SU-DHL-6 (cell line): ENCODE measurements around the gene PARP12.

Experiments used
- H2AFZ ChIP-seq: fragments of 200-600 bp; sonication (generic); 2 replicates; pipeline ENCODE4 v1.6.1; 2014; ENCODE audit warnings: low read depth, mild to moderate bottlenecking, moderate library complexity, mixed read lengths, antibody characterized with exemption, low read length; ENCODE audit not compliant: severe bottlenecking
- H3F3A ChIP-seq: fragments of 200-600 bp; shearing (Covaris generic); 2 replicates; pipeline ENCODE4 v1.6.0; 2016; ENCODE audit warnings: antibody characterized with exemption, mild to moderate bottlenecking; ENCODE audit not compliant: insufficient read depth
- H3K27ac ChIP-seq: fragments of 200-600 bp; sonication (generic); 2 replicates; pipeline ENCODE4 v1.5.1; 2016; ENCODE audit warnings: low read depth, mild to moderate bottlenecking, low read length, moderate library complexity, mixed read lengths
- H3K27me3 ChIP-seq: fragments of 200-600 bp; sonication (generic), shearing (Covaris generic); 2 replicates; pipeline ENCODE4 v1.6.0; 2014; ENCODE audit warnings: mild to moderate bottlenecking, low read length
- H3K36me3 ChIP-seq: fragments of 200-600 bp; sonication (generic); 2 replicates; pipeline ENCODE4 v1.6.1; 2014; ENCODE audit warnings: mild to moderate bottlenecking, low read length, mixed read lengths
- H3K4me2 ChIP-seq: fragments of 300-600, 200-600 bp; shearing (Covaris generic), sonication (generic); 2 replicates; pipeline ENCODE4 v1.6.0; 2014; ENCODE audit warnings: low read length, low read depth, mild to moderate bottlenecking; ENCODE audit not compliant: poor library complexity, severe bottlenecking
- H3K4me3 ChIP-seq: fragments of 200-600 bp; sonication (generic); 2 replicates; pipeline ENCODE4 v1.5.1; 2014; ENCODE audit warnings: antibody characterized with exemption, low read length, mild to moderate bottlenecking, mixed read lengths; ENCODE audit not compliant: insufficient read depth, poor library complexity, severe bottlenecking
- H3K79me2 ChIP-seq: fragments of 200-600 bp; sonication (generic); 2 replicates; pipeline ENCODE4 v1.6.1; 2014; ENCODE audit warnings: mild to moderate bottlenecking, low read length, moderate library complexity; ENCODE audit not compliant: insufficient read depth
- H3K9ac ChIP-seq: fragments of 200-600 bp; sonication (generic); 2 replicates; pipeline ENCODE4 v1.7.0; 2014; ENCODE audit warnings: mild to moderate bottlenecking, low read length
- H3K9me2 ChIP-seq: fragments of 200-600 bp; sonication (generic); replicated peaks from 2 replicates; pipeline ENCODE4 v1.6.1; 2014; ENCODE audit warnings: low read length; ENCODE audit not compliant: insufficient read depth
- H3K9me3 ChIP-seq: fragments of 200-600 bp; sonication (generic); 2 replicates; pipeline ENCODE4 v1.6.1; 2014; ENCODE audit warnings: low read length, mixed read lengths; ENCODE audit not compliant: insufficient read depth
- H4K20me1 ChIP-seq: fragments of 200-600 bp; sonication (generic); 2 replicates; pipeline ENCODE4 v1.6.1; 2014; ENCODE audit warnings: low read depth, mild to moderate bottlenecking, antibody characterized with exemption, low read length, moderate library complexity, mixed read lengths
- EZH2phosphoT487 ChIP-seq: fragments of 200-600 bp; sonication (generic), shearing (Covaris generic); conservative IDR thresholded peaks from 2 replicates; pipeline ENCODE4 v1.6.1; 2018; ENCODE audit warnings: mild to moderate bottlenecking, antibody characterized with exemption, low read length, moderate library complexity, mixed read lengths
- TF ChIP-seq, protein P1 (sequence below): fragments of 200-600 bp; sonication (generic); IDR thresholded peaks from one replicate; pipeline ENCODE4 v1.5.1; 2017; ENCODE audit warnings: antibody characterized with exemption, mild to moderate bottlenecking, low read length, moderate library complexity; ENCODE audit not compliant: insufficient read depth, poor library complexity, severe bottlenecking

PARP12 gene

GRCh38 chr7:140027858-140028257 is 34.9 kb downstream of the PARP12 start:
- Histone ChIP-seq H3K4me3 (no peak overlapping the region), H3K27me3 (no peaks in the 10 kb centered on the region), H3F3A (no peaks in the 10 kb centered on the region), H3K36me3 (no peaks in the 10 kb centered on the region), H4K20me1 (no peaks in the 10 kb centered on the region), H3K9ac (no peak overlapping the region), H3K9me2 (no peaks in the 10 kb centered on the region), H3K9me3 (no peaks in the 10 kb centered on the region), H3K79me2 (no peaks in the 10 kb centered on the region), H3K4me2 (no peak overlapping the region), H2AFZ (no peak overlapping the region), H3K27ac (no peak overlapping the region)
- TF ChIP-seq EZH2phosphoT487, result no peak
- TF ChIP-seq, protein P1, sequence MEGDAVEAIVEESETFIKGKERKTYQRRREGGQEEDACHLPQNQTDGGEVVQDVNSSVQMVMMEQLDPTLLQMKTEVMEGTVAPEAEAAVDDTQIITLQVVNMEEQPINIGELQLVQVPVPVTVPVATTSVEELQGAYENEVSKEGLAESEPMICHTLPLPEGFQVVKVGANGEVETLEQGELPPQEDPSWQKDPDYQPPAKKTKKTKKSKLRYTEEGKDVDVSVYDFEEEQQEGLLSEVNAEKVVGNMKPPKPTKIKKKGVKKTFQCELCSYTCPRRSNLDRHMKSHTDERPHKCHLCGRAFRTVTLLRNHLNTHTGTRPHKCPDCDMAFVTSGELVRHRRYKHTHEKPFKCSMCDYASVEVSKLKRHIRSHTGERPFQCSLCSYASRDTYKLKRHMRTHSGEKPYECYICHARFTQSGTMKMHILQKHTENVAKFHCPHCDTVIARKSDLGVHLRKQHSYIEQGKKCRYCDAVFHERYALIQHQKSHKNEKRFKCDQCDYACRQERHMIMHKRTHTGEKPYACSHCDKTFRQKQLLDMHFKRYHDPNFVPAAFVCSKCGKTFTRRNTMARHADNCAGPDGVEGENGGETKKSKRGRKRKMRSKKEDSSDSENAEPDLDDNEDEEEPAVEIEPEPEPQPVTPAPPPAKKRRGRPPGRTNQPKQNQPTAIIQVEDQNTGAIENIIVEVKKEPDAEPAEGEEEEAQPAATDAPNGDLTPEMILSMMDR, result no peak

- H3K9me2 ChIP-seq, result no peaks in the 10 kb centered on the region
- no peaks in the 10 kb centered on the region for H3K36me3 ChIP-seq
- no peaks in the 10 kb centered on the region for H3F3A ChIP-seq
- no peak overlapping the region for H3K4me2 ChIP-seq
- H2AFZ ChIP-seq, result no peak overlapping the region
- H3K9ac ChIP-seq, result no peak overlapping the region
- H4K20me1 ChIP-seq, result no peaks in the 10 kb centered on the region
- H3K4me3 ChIP-seq, result no peak overlapping the region
- no peaks in the 10 kb centered on the region for H3K79me2 ChIP-seq
- TF ChIP-seq EZH2phosphoT487, result no peak
- TF ChIP-seq, protein P1, result no peak
- H3K9me3 ChIP-seq, result no peaks in the 10 kb centered on the region
- no peak overlapping the region for H3K27ac ChIP-seq
- H3K27me3 ChIP-seq, result no peaks in the 10 kb centered on the region
Observed at GRCh38 chr7:140026935-140027334, 35.8 kb downstream of the PARP12 start.

DNA sequence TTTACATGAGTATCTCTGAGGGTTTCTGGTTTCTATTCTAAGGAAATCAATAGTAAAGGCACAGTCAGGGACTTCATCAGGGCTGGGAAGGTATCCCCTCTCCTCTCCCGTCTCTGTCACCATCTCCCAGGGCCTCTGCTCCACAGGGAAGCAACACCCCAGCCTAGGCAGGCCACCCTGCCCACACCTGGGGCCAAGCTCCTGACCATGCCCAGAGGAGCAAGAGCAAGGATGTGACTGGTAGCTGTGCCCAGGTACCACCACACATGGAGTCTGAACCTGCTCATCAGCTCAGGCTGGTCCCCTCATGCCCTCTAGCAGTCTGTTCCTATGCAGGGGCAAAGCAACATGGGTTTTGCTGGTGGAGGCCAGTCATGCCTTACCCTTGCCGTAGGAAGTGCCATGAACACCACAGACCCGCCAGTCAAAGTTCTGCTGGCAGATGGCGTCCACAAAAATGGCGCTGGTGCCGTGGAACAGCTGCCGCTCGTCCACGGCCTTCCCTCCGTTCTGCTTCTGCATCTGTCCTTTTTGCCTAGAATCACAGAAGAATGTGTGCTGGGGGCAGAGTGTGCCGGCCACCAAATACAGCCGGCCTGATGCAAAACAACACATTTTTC is 36.8 kb downstream of the PARP12 start:
- H3K4me2 ChIP-seq, result no peak overlapping the region
- no peaks in the 10 kb centered on the region for H3F3A ChIP-seq
- TF ChIP-seq, protein P1, result no peak
- no peak for TF ChIP-seq EZH2phosphoT487
- H3K9me2 ChIP-seq, result no peaks in the 10 kb centered on the region
- H3K27ac ChIP-seq, result no peak overlapping the region
- no peaks in the 10 kb centered on the region for H3K9me3 ChIP-seq
- no peak overlapping the region for H3K9ac ChIP-seq
- H3K36me3 ChIP-seq, result no peaks in the 10 kb centered on the region
- no peaks in the 10 kb centered on the region for H3K79me2 ChIP-seq
- no peak overlapping the region for H3K4me3 ChIP-seq
- no peaks in the 10 kb centered on the region for H3K27me3 ChIP-seq
- H4K20me1 ChIP-seq, result no peaks in the 10 kb centered on the region
- no peak overlapping the region for H2AFZ ChIP-seq
